IMR-90 (cell line): Measurements from ENCODE around the gene CSGALNACT2. TPM values are rescaled to one million over a fixed set of nuclear protein-coding genes. Genes with fewer than 3 reads are reported as not detected.

ENCODE experiments used
- ATAC-seq: fragments of 200-7000 bp; cut with Tn5 transposase; 2 replicates; pipeline ENCODE4 v1.9.1; 2020; ENCODE audit warnings: low read depth, mild to moderate bottlenecking, moderate library complexity
- BruUV-seq: library from RNA; stranded (reverse); fragments of 400-500 nt; replicated peaks from 2 replicates; lab custom pipeline; 2021; lab: Mats Ljungman, UMichigan
- CTCF ChIA-PET: fragments of 300-600 bp; formaldehyde crosslinking; extraction: SDS; loops from one replicate; lab custom pipeline; 2021; ENCODE audit warnings: antibody characterized with exemption; lab: Yijun Ruan, JAX
- POLR2A ChIA-PET: fragments of 300-600 bp; sonication (Branson Sonifier 250); formaldehyde crosslinking; loops from one replicate; lab custom pipeline; 2022; ENCODE audit warnings: antibody characterized with exemption; ENCODE audit not compliant: unreplicated experiment; lab: Charles Lee
- DNase-seq: peaks from one replicate; pipeline ENCODE4 v3.0.0; 2013
- H2AFZ ChIP-seq: replicated peaks from 2 replicates; pipeline ENCODE3; 2013; ENCODE audit warnings: low read length, mild to moderate bottlenecking; ENCODE audit not compliant: poor library complexity
- H2AK5ac ChIP-seq: 2 replicates; pipeline ENCODE4 v1.6.1; 2013; ENCODE audit warnings: low read depth, low read length, inconsistent platforms
- H2AK9ac ChIP-seq: replicated peaks from 2 replicates; pipeline ENCODE3; 2013; ENCODE audit warnings: mild to moderate bottlenecking, low read depth, low read length, moderate library complexity; ENCODE audit not compliant: poor library complexity
- H2BK120ac ChIP-seq: 2 replicates; pipeline ENCODE4 v1.6.1; 2013; ENCODE audit warnings: low read depth, low read length, inconsistent platforms
- H2BK15ac ChIP-seq: 3 replicates; pipeline ENCODE4 v1.6.1; 2013; ENCODE audit warnings: low read depth, low read length, inconsistent platforms
- H2BK20ac ChIP-seq: 2 replicates; pipeline ENCODE4 v1.6.1; 2013; ENCODE audit warnings: low read depth, mild to moderate bottlenecking, inconsistent platforms, low read length, moderate library complexity
- H2BK5ac ChIP-seq: 2 replicates; pipeline ENCODE4 v1.6.1; 2013; ENCODE audit warnings: mild to moderate bottlenecking, low read depth, low read length, inconsistent platforms; ENCODE audit not compliant: poor library complexity, severe bottlenecking
- H3K14ac ChIP-seq: replicated peaks from 2 replicates; pipeline ENCODE4 v1.6.1; 2013; ENCODE audit warnings: low read depth, low read length, inconsistent platforms
- H3K18ac ChIP-seq: 2 replicates; pipeline ENCODE4 v1.6.1; 2013; ENCODE audit warnings: low read depth, low read length, control low read depth
- H3K23ac ChIP-seq: 2 replicates; pipeline ENCODE4 v1.6.1; 2013; ENCODE audit warnings: low read depth, low read length, inconsistent platforms
- H3K27ac ChIP-seq: 2 replicates; pipeline ENCODE4 v1.5.1; 2013; ENCODE audit warnings: mild to moderate bottlenecking, control low read depth, low read length; ENCODE audit not compliant: insufficient read depth
- H3K27me3 ChIP-seq: 2 replicates; pipeline ENCODE4 v1.6.1; 2013; ENCODE audit warnings: low read length; ENCODE audit not compliant: control insufficient read depth, insufficient read depth
- H3K36me3 ChIP-seq: 2 replicates; pipeline ENCODE4 v1.6.1; 2013; ENCODE audit warnings: low read length, mixed read lengths; ENCODE audit not compliant: control insufficient read depth, insufficient read depth
- H3K4ac ChIP-seq: 2 replicates; pipeline ENCODE4 v1.6.1; 2013; ENCODE audit warnings: low read depth, low read length, inconsistent platforms
- H3K4me1 ChIP-seq: 2 replicates; pipeline ENCODE4 v1.6.1; 2013; ENCODE audit warnings: low read length, mixed read lengths; ENCODE audit not compliant: control insufficient read depth, insufficient read depth
- H3K4me2 ChIP-seq: 2 replicates; pipeline ENCODE4 v1.6.1; 2013; ENCODE audit warnings: low read depth, mild to moderate bottlenecking, control low read depth, low read length, moderate library complexity
- H3K4me3 ChIP-seq: 2 replicates; pipeline ENCODE4 v1.5.1; 2013; ENCODE audit warnings: low read depth, mild to moderate bottlenecking, control low read depth, low read length, moderate library complexity; ENCODE audit not compliant: insufficient read depth
- H3K56ac ChIP-seq: 2 replicates; pipeline ENCODE4 v1.6.1; 2013; ENCODE audit warnings: low read length, inconsistent platforms; ENCODE audit not compliant: insufficient read depth; ENCODE audit errors: extremely low read depth
- H3K79me1 ChIP-seq, 2 experiments: 2 replicates each; pipeline ENCODE4 v1.6.1; 2013; ENCODE audit warnings: low read length in 2 of 2, inconsistent platforms in 1 of 2, low read depth in 1 of 2
- H3K9ac ChIP-seq: 2 replicates; pipeline ENCODE4 v1.6.1; 2013; ENCODE audit warnings: low read depth, low read length, control low read depth
- H3K9me1 ChIP-seq: 2 replicates; pipeline ENCODE4 v1.6.1; 2013; ENCODE audit warnings: low read length, inconsistent platforms; ENCODE audit not compliant: insufficient read depth
- H3K9me3 ChIP-seq: 2 replicates; pipeline ENCODE4 v1.6.1; 2013; ENCODE audit warnings: low read length; ENCODE audit not compliant: control insufficient read depth, insufficient read depth
- H4K20me1 ChIP-seq: 2 replicates; pipeline ENCODE4 v1.6.1; 2013; ENCODE audit warnings: low read length, inconsistent platforms; ENCODE audit not compliant: insufficient read depth
- H4K5ac ChIP-seq: 2 replicates; pipeline ENCODE4 v1.6.1; 2013; ENCODE audit warnings: mild to moderate bottlenecking, low read depth, low read length, control low read depth
- H4K8ac ChIP-seq, 2 experiments: 2 replicates each; pipeline ENCODE4 v1.6.1; 2013; ENCODE audit warnings: low read depth in 2 of 2, low read length in 2 of 2, control low read depth in 1 of 2, inconsistent platforms in 1 of 2
- H4K91ac ChIP-seq: 2 replicates; pipeline ENCODE4 v1.6.1; 2013; ENCODE audit warnings: low read depth, low read length, inconsistent platforms; ENCODE audit not compliant: insufficient read depth
- MXI1 ChIP-seq: IDR thresholded peaks from 2 replicates; pipeline ENCODE4 v1.6.1; 2012; ENCODE audit warnings: low read depth, mild to moderate bottlenecking, low read length, moderate library complexity, borderline replicate concordance
- RCOR1 ChIP-seq: IDR thresholded peaks from 2 replicates; pipeline ENCODE4 v1.6.1; 2012; ENCODE audit warnings: mild to moderate bottlenecking, low read length, improper control_type of control experiment; ENCODE audit not compliant: insufficient replicate concordance
- SMC3 ChIP-seq: fragments of 150-350 bp; IDR thresholded peaks from 2 replicates; pipeline ENCODE4 v1.6.1; 2016; ENCODE audit warnings: low read depth, mild to moderate bottlenecking, antibody characterized with exemption, low read length, moderate library complexity
- WGBS, 2 experiments: methylation state at CpG; one replicate each; pipeline versions ENCODE4 v1.1.5 to v1.1.7; 2013; ENCODE audit warnings: missing lambda C conversion rate in 2 of 2; ENCODE audit not compliant: insufficient read length in 1 of 2; ENCODE audit errors: extremely low coverage in 2 of 2; 5-methylcytosine and 5-hydroxymethylcytosine counted together
- dilution Hi-C: fragments of 300-500 bp; cut with HindIII; formaldehyde crosslinking; loops from one replicate; pipeline ENCODE4 v1.14.3; 2018; ENCODE audit warnings: low sequenced_read_pairs; ENCODE audit not compliant: unreplicated experiment
- in situ Hi-C: fragments of 300-500 bp; cut with MboI; formaldehyde crosslinking; loops from 3 replicates; pipeline ENCODE4 v1.14.3; 2019; ENCODE audit warnings: low sequenced_read_pairs, inconsistent platforms, mixed read lengths
- intact Hi-C: fragments of 100-400 bp; cut with micrococcal nuclease; formaldehyde crosslinking; loops from 2 replicates; pipeline ENCODE4 v1.10.0; 2022
- polyA plus RNA-seq, 3 experiments: library from polyadenylated mRNA; depleted of rRNA; stranded (reverse); fragments of >200 nt; gene quantifications; 2 replicates each; pipeline ENCODE4 v1.2.3, GENCODE V29; 2012; ENCODE audit warnings: low replicate concordance in 1 of 3
- total RNA-seq: library from RNA; depleted of rRNA; stranded (reverse); fragments of >200 nt; gene quantifications from 2 replicates; pipeline ENCODE4 v1.2.3, GENCODE V29; 2012
- TF ChIP-seq, protein P1 (sequence below): fragments of 150-350 bp; IDR thresholded peaks from 2 replicates; pipeline ENCODE4 v1.6.1; 2017; ENCODE audit warnings: mild to moderate bottlenecking, antibody characterized with exemption, low read length, low read depth

Gene CSGALNACT2
- total and polyA plus RNA-seq, 2 of the 4 experiments (the other 2 are of a cell fraction) = 6.5 to 13.1 TPM

DNA sequence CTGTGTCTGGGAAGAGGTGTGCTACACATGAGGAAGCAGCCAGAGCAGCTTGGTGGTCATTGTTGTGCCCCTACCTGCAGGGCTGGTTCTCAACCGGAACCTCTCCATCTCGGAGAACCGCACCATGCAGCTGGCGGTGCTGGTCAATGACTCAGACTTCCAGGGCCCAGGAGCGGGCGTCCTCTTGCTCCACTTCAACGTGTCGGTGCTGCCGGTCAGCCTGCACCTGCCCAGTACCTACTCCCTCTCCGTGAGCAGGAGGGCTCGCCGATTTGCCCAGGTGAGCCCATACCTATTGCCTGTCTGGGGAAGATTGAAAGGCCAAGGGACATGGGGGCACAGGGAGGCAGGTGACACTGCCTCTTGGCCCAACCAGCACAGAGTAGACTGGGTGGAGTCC, 29.3 kb upstream of the CSGALNACT2 start:
- Histone ChIP-seq H4K20me1 (no peaks in the 10 kb centered on the region), H3K36me3 (no peaks in the 10 kb centered on the region), H3K79me1 (no peaks in the 10 kb centered on the region), H3K4me3 (no peak overlapping the region), H3K9ac (no peak overlapping the region), H3K9me3 (no peaks in the 10 kb centered on the region), H2AK5ac (no peak overlapping the region), H3K4me2 (no peak overlapping the region), H3K4me1 (peaks cover 10% of the 10 kb centered on the region), H2AFZ (no peak overlapping the region), H2AK9ac (no peak overlapping the region), H3K56ac (no peak overlapping the region), H4K8ac (no peak overlapping the region), H3K9me1 (no peaks in the 10 kb centered on the region), H3K23ac (no peak overlapping the region), H2BK120ac (no peak overlapping the region), H2BK5ac (no peak overlapping the region), H3K27me3 (peaks cover 2% of the 10 kb centered on the region; the same call in 1 of the 2 replicates), H3K18ac (no peak overlapping the region), H4K91ac (no peak overlapping the region), H4K5ac (no peak overlapping the region), H2BK15ac (no peak overlapping the region), H2BK20ac (no peak overlapping the region), H3K14ac (no peak overlapping the region), H3K4ac (no peak overlapping the region), H3K27ac (no peak overlapping the region)
- in situ Hi-C loops (loop anchor here (10.0 kb wide), 1 partner anchor 234 kb away; no protein-coding TSS in a partner anchor), intact Hi-C loops (no loop called here), dilution Hi-C loops (no loop called here)
- ATAC-seq (no peak), DNase-seq (no peak)
- TF ChIP-seq RCOR1 (no peak), SMC3 (no peak), MXI1 (no peak)
- TF ChIP-seq, protein P1, sequence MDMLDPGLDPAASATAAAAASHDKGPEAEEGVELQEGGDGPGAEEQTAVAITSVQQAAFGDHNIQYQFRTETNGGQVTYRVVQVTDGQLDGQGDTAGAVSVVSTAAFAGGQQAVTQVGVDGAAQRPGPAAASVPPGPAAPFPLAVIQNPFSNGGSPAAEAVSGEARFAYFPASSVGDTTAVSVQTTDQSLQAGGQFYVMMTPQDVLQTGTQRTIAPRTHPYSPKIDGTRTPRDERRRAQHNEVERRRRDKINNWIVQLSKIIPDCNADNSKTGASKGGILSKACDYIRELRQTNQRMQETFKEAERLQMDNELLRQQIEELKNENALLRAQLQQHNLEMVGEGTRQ = no peak
- POLR2A ChIA-PET = no interaction called here
- CTCF ChIA-PET = no interaction called here
- 92% methylated on average over 2 of the region's 12 CpGs; no CpG with 5 or more reads in 1 of the 2 experiments for WGBS, 2 experiments
- no TSS peak for BruUV-seq
